BE2C (cell line): ENCODE measurements around the gene PUS3.

Source experiments
- DNase-seq: peaks from one replicate; pipeline ENCODE4 v3.0.0-alpha.2; 2020
- H3K27me3 ChIP-seq: fragments of 250-450 bp; sonication (Bioruptor Pico); 2 replicates; pipeline ENCODE4 v1.5.1; 2020; ENCODE audit warnings: mild to moderate bottlenecking
- H3K36me3 ChIP-seq: fragments of 250-450 bp; sonication (Bioruptor Pico); 2 replicates; pipeline ENCODE4 v1.5.1; 2020; ENCODE audit warnings: mild to moderate bottlenecking
- H3K4me1 ChIP-seq: fragments of 250-450 bp; sonication (Bioruptor Pico); 2 replicates; pipeline ENCODE4 v1.5.1; 2020
- H3K4me3 ChIP-seq: 2 replicates; pipeline ENCODE4 v1.5.1; 2011; ENCODE audit warnings: low read depth, low read length
- H3K9me3 ChIP-seq: fragments of 250-450 bp; sonication (Bioruptor Pico); 2 replicates; pipeline ENCODE4 v1.5.1; 2020
- TF ChIP-seq, protein P1 (sequence below): IDR thresholded peaks from 2 replicates; pipeline ENCODE4 v1.5.1; 2012; ENCODE audit warnings: mild to moderate bottlenecking, low read depth, low read length

The PUS3 gene

DNA sequence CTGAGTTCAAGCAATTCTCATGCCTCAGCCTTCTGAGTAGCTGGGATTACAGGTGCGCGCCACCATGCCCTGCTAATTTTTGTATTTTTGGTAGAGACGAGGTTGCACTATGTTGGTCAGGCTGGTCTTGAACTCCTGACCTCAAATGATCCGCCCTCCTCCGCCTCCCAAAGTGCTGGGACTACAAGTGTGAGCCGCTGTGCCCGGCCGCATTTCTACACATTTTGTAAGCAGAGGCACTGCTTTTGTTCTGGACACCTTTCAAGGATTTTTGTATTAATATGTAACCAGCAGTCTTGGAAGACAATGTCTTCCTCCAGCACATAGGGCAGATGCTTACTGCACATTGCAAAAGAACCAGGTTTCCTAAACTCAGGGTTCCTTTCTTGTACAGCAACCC lies 31.5 kb upstream of the PUS3 start:
- TF ChIP-seq, protein P1, sequence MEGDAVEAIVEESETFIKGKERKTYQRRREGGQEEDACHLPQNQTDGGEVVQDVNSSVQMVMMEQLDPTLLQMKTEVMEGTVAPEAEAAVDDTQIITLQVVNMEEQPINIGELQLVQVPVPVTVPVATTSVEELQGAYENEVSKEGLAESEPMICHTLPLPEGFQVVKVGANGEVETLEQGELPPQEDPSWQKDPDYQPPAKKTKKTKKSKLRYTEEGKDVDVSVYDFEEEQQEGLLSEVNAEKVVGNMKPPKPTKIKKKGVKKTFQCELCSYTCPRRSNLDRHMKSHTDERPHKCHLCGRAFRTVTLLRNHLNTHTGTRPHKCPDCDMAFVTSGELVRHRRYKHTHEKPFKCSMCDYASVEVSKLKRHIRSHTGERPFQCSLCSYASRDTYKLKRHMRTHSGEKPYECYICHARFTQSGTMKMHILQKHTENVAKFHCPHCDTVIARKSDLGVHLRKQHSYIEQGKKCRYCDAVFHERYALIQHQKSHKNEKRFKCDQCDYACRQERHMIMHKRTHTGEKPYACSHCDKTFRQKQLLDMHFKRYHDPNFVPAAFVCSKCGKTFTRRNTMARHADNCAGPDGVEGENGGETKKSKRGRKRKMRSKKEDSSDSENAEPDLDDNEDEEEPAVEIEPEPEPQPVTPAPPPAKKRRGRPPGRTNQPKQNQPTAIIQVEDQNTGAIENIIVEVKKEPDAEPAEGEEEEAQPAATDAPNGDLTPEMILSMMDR = no peak
- Histone ChIP-seq H3K27me3 (no peaks in the 10 kb centered on the region), H3K4me3 (no peak overlapping the region), H3K36me3 (no peaks in the 10 kb centered on the region), H3K4me1 (peaks cover 11% of the 10 kb centered on the region; the same call in 1 of the 2 replicates), H3K9me3 (no peaks in the 10 kb centered on the region)
- DNase-seq = no peak

DNA sequence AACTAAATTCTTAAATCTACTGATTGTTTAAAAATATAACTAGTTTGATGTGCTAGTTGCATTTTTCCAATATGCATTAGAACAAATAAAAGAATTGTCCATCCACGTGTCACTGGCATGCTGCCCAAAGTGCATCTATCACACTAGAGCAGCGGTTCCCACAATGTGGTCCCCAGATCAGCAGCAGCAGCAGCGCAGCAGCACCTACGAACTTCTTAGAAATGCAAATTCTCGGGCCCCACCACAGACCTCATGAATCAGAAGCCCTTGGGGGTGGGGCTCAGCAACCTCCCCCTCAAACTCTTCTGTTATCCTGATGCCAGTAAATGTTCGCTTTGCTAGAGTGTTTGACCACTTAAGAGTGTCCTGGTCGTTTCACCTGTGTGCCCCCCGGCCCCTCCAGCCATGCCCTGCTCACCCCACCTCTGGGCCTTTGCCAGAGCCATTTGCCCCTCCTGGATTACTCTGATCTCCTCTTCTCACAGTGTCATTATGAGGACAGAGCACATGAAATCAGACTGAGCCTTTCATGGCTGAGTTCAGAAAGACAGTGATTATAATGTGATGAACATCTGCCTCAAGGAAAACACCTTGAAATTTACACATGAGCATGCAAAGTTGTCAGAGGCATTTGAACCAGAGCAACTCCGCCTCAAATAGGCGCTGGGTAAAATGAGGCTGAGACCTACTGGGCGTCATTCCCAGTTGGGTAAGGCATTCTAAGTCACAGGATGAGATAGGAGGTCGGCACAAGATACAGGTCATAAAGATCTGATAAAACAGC lies 30.2 kb upstream of the PUS3 start:
- Histone ChIP-seq H3K4me3 (no peak overlapping the region), H3K36me3 (no peaks in the 10 kb centered on the region), H3K4me1 (peaks cover 11% of the 10 kb centered on the region; the same call in 1 of the 2 replicates), H3K9me3 (no peaks in the 10 kb centered on the region), H3K27me3 (no peaks in the 10 kb centered on the region)
- TF ChIP-seq, protein P1 = no peak
- DNase-seq = no peak

DNA sequence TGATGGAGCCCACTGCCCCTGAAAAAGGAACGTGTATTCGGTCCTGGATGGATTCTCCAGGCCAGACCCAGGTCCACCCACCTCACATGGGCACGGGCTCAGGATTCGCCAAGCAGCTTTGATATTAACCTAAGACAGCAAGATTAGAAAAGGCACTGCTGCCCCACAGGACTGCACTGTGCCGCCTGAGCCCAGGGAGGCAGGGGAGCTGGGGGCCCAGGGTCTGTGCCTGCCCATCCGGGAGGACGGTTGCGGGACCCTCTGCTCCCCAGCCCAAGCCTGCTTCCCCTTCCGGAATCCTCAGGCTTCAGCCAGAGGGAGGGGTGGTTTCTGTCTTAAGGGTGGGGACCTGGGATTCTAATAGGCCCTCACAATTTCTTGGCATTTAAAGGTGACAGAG lies 29.3 kb upstream of the PUS3 start:
- Histone ChIP-seq H3K4me1 (peaks cover 11% of the 10 kb centered on the region; the same call in 1 of the 2 replicates), H3K9me3 (no peaks in the 10 kb centered on the region), H3K27me3 (no peaks in the 10 kb centered on the region), H3K36me3 (no peaks in the 10 kb centered on the region), H3K4me3 (no peak overlapping the region)
- DNase-seq = no peak
- TF ChIP-seq, protein P1 = no peak

DNA sequence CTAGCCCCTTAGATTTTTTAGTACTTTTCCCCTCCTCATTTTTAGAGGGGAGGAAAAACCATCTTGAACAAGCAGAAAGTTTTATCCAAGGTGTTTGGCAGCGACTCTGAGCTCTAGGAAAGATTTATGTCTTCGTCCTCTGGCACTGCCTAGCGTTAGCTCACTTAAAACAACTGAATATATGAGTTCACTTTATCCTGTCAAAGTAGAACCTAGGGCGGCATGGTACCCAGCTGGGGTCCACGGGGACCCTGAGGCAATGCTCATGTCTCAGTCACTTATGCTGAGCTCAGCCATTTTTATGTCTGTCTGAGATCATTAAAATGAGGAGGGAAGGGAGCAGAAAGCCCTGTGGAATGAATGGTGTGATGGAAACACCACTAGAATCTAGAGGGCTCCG lies 28.7 kb upstream of the PUS3 start:
- Histone ChIP-seq H3K4me1 (peaks cover 11% of the 10 kb centered on the region; the same call in 1 of the 2 replicates), H3K9me3 (no peaks in the 10 kb centered on the region), H3K4me3 (no peak overlapping the region), H3K36me3 (no peaks in the 10 kb centered on the region), H3K27me3 (no peaks in the 10 kb centered on the region)
- no peak for DNase-seq
- TF ChIP-seq, protein P1 = no peak

DNA sequence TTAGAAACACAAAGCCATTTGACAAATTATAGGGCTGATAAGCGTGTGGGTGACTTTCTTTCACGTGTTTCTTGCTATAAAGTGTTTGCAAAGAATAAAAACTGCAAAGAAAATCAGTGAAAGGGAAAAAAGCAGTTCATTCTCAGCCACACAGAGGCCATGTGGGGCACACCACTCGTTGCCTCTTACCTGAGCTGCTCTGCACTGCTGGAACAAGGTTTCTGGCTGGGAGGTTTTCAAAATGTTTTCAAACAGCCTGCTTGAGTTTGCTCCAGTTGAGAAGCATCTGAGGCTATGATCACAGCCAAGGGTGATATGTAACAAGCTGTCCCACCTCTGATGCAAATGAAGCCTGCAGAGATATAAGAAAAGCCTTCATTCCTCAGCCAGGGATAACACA lies 28.1 kb upstream of the PUS3 start:
- Histone ChIP-seq H3K4me1 (peaks cover 11% of the 10 kb centered on the region), H3K9me3 (no peaks in the 10 kb centered on the region), H3K27me3 (no peaks in the 10 kb centered on the region), H3K36me3 (no peaks in the 10 kb centered on the region), H3K4me3 (no peak overlapping the region)
- TF ChIP-seq, protein P1 = no peak
- DNase-seq = no peak

DNA sequence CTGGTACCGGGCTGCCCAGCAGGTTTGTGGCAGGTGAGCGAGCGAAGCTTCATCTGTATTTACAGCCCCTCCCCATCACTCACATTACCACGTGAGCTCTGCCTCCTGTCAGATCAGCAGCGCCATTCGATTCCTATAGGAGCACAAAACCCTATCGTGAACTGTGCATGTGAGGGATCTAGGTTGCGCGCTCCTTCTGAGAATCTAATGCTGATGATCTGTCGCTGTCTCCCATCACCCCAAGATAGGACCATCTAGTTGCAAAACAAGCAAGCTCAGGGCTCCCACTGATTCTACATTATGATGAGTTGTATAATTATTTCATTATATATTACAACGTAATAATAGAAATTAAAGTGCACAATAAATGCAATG lies 27.1 kb upstream of the PUS3 start:
- DNase-seq = no peak
- no peak overlapping the region for H3K4me3 ChIP-seq
- TF ChIP-seq, protein P1 = no peak
- no peaks in the 10 kb centered on the region for H3K9me3 ChIP-seq
- no peaks in the 10 kb centered on the region for H3K36me3 ChIP-seq
- H3K4me1 ChIP-seq = peaks cover 16% of the 10 kb centered on the region
- no peaks in the 10 kb centered on the region for H3K27me3 ChIP-seq
